Measurements from ENCODE around the gene AHNAK2. TPM values are rescaled to one million over a fixed set of nuclear protein-coding genes. Genes with fewer than 3 reads are reported as not detected.
"Not testable (repeated sequence)": the region's sequence is repeated elsewhere in the genome, so short reads cannot be mapped to it uniquely, and the experiment has no call there.

Gene AHNAK2
- polyA plus RNA-seq, 4 donors: under 0.01 to 6.3 (median 0.17) TPM

DNA sequence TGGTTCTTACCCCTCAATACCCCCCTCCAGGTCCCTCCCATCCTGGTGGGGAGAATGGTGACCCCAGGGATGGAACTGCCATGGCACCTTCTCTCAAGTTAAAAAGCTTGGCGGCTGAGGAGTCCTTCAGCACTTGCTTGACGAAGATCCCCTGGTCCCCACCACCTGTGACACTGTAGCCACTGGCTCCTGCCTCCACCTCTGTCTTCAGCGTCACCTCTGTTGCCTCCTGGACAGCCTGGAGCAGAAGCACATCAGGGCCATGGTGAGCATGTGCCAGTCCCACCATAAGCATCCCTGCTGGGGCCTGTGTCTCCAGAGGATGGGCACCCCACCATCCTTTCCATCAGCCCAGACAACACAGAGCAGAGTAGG lies 22.8 kb downstream of the AHNAK2 start:
- WGBS, 3 donors: 83 to 93% (median 93%) methylated on average over 3 of the region's 3 CpGs
- no peak for DNase-seq

DNA sequence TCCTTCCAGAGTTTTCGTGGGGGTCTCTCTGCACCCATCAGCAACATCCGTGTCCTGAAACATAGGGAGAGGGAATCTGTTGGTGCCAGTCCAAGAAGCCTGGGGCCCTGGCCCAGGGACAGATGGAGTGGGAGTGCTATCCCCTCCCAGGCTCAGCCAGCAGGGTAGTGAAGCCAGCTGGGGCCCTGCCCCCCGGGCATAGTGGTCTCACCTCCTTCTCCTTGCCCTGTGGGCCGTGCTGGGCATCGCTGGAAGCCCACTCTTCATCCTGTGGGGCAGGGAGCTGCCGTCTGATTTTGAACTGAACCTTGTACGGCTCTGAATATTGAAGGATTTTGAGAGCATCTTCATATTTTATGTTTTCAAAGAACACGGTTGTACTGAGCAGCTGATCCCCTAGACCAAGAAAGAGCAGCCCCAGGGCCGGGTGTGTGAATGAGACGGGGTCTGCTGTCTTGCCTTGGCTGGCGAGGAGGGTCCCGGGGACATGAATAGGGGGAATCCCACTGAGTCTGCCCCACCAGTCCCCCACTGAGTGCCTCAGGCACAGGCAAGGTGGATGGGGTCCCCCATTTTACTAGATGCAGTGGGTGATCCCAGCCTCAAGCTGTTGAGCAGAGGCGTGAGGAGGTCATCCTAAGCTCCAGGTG lies 23.3 kb downstream of the AHNAK2 start:
- FAIRE-seq: no peak
- Histone ChIP-seq H3K36me3 (ENCODE audit: control insufficient read depth in 3 of 3, insufficient read depth in 2 of 3, low read depth in 1 of 3, low read length in 3 of 3) (no peaks in the 10 kb centered on the region), H3K27ac (ENCODE audit: low read depth in 1 of 3, low read length in 2 of 3) (no peak overlapping the region), H3K4me1 (ENCODE audit: control insufficient read depth in 3 of 3, insufficient read depth in 2 of 3, low read depth in 1 of 3, low read length in 2 of 3) (no peaks in the 10 kb centered on the region), H3K9me3 (ENCODE audit: control insufficient read depth in 2 of 2, insufficient read depth in 1 of 2, low read depth in 1 of 2, low read length in 1 of 2) (no peaks in the 10 kb centered on the region), H3K4me3 (ENCODE audit: low read depth in 1 of 3, low read length in 3 of 3) (no peak overlapping the region), H3K27me3 (ENCODE audit: control insufficient read depth in 3 of 3, insufficient read depth in 3 of 3, low read length in 3 of 3) (peaks cover 0 to 4% (median 0%) of the 10 kb centered on the region in 3 donors)
- DNase-seq: no peak
- WGBS, 3 donors: 65 to 78% (median 69%) methylated on average over 13 of the region's 13 CpGs

More for the DNA sequence above, 22.8 kb downstream of the AHNAK2 start:
- no peaks in the 10 kb centered on the region for H3K9me3 ChIP-seq (ENCODE audit: control insufficient read depth in 2 of 2, insufficient read depth in 1 of 2, low read depth in 1 of 2, low read length in 1 of 2)
- H3K4me1 ChIP-seq (ENCODE audit: control insufficient read depth in 3 of 3, insufficient read depth in 2 of 3, low read depth in 1 of 3, low read length in 2 of 3): no peaks in the 10 kb centered on the region
- H3K27ac ChIP-seq (ENCODE audit: low read depth in 1 of 3, low read length in 2 of 3): no peak overlapping the region
- FAIRE-seq: no peak
- H3K4me3 ChIP-seq (ENCODE audit: low read depth in 1 of 3, low read length in 3 of 3): no peak overlapping the region
- no peaks in the 10 kb centered on the region for H3K36me3 ChIP-seq (ENCODE audit: control insufficient read depth in 3 of 3, insufficient read depth in 2 of 3, low read depth in 1 of 3, low read length in 3 of 3)
- peaks cover 0 to 4% (median 0%) of the 10 kb centered on the region in 3 donors for H3K27me3 ChIP-seq (ENCODE audit: control insufficient read depth in 3 of 3, insufficient read depth in 3 of 3, low read length in 3 of 3)

DNA sequence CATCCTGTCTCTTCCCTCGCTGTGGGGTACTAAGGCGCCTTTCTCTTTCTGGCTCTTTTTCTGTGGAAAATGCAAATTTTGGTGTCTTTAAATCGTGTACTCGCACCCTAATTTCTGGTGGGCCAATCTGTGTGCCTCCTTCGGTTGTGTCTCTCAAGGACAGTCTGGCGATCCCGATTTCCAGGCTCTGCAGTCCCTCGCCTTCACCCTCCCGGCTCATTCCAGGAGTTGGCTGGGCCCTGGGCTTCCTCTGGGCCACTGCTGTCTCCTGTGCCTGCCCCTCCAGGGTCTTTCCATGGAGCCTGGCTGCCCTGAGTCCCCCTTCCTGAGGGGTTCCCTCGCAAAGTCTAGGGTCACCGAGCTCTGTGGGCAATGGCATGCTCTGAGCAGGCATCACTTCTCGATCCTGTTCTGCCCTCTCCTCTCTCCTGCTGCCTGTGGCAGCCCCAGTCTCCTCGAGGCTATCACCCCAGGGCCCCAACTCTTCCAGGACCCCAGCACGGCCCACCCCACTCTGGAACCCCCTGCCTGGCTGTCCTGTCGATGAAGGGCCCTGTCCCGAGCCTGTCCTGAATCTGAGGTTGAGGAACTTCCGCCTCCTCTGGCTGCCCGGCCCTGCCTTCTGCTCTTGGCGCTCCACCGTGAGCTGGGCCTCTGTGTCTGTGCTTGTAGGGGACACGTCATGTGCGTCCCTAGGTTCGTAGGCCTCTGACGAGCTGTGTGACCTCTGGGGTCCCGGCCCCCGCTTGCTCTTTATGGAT lies 24.1 kb downstream of the AHNAK2 start:
- Histone ChIP-seq H3K9me3 (ENCODE audit: control insufficient read depth in 2 of 2, insufficient read depth in 1 of 2, low read depth in 1 of 2, low read length in 1 of 2) (no peaks in the 10 kb centered on the region), H3K4me3 (ENCODE audit: low read depth in 1 of 3, low read length in 3 of 3) (no peak overlapping the region), H3K36me3 (ENCODE audit: control insufficient read depth in 3 of 3, insufficient read depth in 2 of 3, low read depth in 1 of 3, low read length in 3 of 3) (no peaks in the 10 kb centered on the region), H3K27me3 (ENCODE audit: control insufficient read depth in 3 of 3, insufficient read depth in 3 of 3, low read length in 3 of 3) (peaks cover 0 to 4% (median 0%) of the 10 kb centered on the region in 3 donors), H3K27ac (ENCODE audit: low read depth in 1 of 3, low read length in 2 of 3) (no peak overlapping the region), H3K4me1 (ENCODE audit: control insufficient read depth in 3 of 3, insufficient read depth in 2 of 3, low read depth in 1 of 3, low read length in 2 of 3) (no peaks in the 10 kb centered on the region)
- DNase-seq (no peak), FAIRE-seq (no peak)
- WGBS, 3 donors: 79 to 87% (median 83%) methylated on average over 26 of the region's 26 CpGs

DNA sequence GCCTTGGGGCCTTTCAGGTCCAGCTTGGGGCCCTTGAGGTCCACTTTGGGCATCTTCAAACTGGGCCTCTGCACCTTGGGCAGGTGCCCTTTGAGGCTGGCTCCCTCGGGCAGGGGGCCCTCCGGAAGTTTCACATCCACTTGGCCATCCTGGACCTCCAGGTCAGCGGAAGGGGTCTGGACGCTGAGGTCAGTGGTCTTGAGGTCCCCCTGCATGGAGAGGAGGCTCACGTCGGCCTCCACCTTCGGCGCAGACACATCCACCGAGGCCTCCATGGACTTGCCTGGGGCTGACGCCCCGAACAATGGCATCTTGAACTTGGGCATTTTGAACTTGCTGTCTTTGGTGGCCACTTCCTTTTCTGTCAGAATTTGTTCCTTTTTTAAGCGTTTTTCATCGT lies 25.1 kb downstream of the AHNAK2 start:
- peaks cover 0 to 4% (median 0%) of the 10 kb centered on the region in 3 donors for H3K27me3 ChIP-seq (ENCODE audit: control insufficient read depth in 3 of 3, insufficient read depth in 3 of 3, low read length in 3 of 3)
- no peak overlapping the region for H3K27ac ChIP-seq (ENCODE audit: low read depth in 1 of 3, low read length in 2 of 3)
- 86 to 90% (median 89%) methylated on average over 13 of the region's 13 CpGs for WGBS, 3 donors
- DNase-seq (no peak), FAIRE-seq (no peak)
- no peak overlapping the region for H3K4me3 ChIP-seq (ENCODE audit: low read depth in 1 of 3, low read length in 3 of 3)
- no peaks in the 10 kb centered on the region for H3K4me1 ChIP-seq (ENCODE audit: control insufficient read depth in 3 of 3, insufficient read depth in 2 of 3, low read depth in 1 of 3, low read length in 2 of 3)
- H3K9me3 ChIP-seq (ENCODE audit: control insufficient read depth in 2 of 2, insufficient read depth in 1 of 2, low read depth in 1 of 2, low read length in 1 of 2): no peaks in the 10 kb centered on the region
- H3K36me3 ChIP-seq (ENCODE audit: control insufficient read depth in 3 of 3, insufficient read depth in 2 of 3, low read depth in 1 of 3, low read length in 3 of 3): no peaks in the 10 kb centered on the region

DNA sequence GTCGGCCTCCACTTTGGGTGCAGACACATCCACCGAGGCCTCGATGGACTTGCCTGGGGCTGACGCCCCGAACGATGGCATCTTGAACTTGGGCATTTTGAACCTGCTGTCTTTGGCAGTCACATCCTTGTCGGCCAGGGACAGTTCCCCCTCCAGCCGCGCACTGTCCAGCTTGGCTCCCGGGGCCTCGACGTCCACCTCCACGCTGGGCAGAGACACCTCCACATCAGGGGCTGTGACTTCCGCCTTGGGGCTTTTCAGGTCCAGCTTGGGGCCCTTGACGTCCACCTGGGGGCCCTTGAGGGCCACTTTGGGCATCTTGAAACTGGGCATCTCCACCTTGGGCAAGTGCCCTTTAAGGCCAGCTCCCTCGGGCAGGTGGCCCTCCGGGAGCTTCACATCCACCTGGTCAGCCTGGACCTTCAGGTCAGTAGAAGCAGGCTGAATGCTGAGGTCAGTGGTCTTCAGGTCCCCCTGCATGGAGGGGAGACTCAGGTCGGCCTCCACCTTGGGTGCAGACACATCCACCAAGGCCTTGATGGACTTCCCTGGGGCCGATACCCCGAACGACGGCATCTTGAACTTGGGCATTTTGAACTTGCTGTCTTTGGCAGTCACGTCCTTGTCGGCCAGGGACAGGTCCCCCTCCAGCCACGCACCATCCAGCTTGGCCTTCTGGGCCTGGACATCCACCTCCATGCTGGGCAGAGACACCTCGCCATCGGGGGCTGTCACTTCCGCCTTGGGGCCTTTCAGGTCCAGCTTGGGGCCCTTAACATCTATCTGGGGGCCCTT lies 26.1 kb downstream of the AHNAK2 start:
- H3K4me1 ChIP-seq (ENCODE audit: control insufficient read depth in 3 of 3, insufficient read depth in 2 of 3, low read depth in 1 of 3, low read length in 2 of 3); H3K27me3 ChIP-seq (ENCODE audit: control insufficient read depth in 3 of 3, insufficient read depth in 3 of 3, low read length in 3 of 3); H3K27ac ChIP-seq (ENCODE audit: low read depth in 1 of 3, low read length in 2 of 3); DNase-seq; H3K4me3 ChIP-seq (ENCODE audit: low read depth in 1 of 3, low read length in 3 of 3); H3K36me3 ChIP-seq (ENCODE audit: control insufficient read depth in 3 of 3, insufficient read depth in 2 of 3, low read depth in 1 of 3, low read length in 3 of 3); H3K9me3 ChIP-seq (ENCODE audit: control insufficient read depth in 2 of 2, insufficient read depth in 1 of 2, low read depth in 1 of 2, low read length in 1 of 2); FAIRE-seq: not testable (repeated sequence)
- WGBS, 3 donors: 82 to 90% (median 89%) methylated on average over 22 to 28 of the region's 28 CpGs

DNA sequence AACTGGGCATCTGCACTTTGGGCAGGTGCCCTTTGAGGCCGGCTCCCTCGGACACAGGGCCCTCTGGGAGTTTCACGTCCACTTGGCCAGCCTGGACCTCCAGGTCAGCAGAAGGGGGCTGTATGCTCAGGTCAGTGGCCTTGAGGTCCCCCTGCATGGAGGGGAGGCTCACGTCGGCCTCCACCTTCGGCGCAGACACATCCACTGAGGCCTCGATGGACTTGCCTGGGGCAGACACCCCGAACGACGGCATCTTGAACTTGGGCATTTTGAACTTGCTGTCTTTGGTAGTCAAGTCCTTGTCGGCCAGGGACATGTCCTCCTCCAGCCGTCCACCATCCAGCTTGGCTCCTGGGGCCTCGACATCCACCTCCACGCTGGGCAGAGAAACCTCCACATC lies 27.5 kb downstream of the AHNAK2 start:
- H3K36me3 ChIP-seq (ENCODE audit: control insufficient read depth in 3 of 3, insufficient read depth in 2 of 3, low read depth in 1 of 3, low read length in 3 of 3); DNase-seq; H3K9me3 ChIP-seq (ENCODE audit: control insufficient read depth in 2 of 2, insufficient read depth in 1 of 2, low read depth in 1 of 2, low read length in 1 of 2); H3K4me1 ChIP-seq (ENCODE audit: control insufficient read depth in 3 of 3, insufficient read depth in 2 of 3, low read depth in 1 of 3, low read length in 2 of 3); H3K27ac ChIP-seq (ENCODE audit: low read depth in 1 of 3, low read length in 2 of 3); FAIRE-seq; H3K4me3 ChIP-seq (ENCODE audit: low read depth in 1 of 3, low read length in 3 of 3); H3K27me3 ChIP-seq (ENCODE audit: control insufficient read depth in 3 of 3, insufficient read depth in 3 of 3, low read length in 3 of 3): not testable (repeated sequence)
- WGBS, 3 donors: 70 to 93% (median 88%) methylated on average over 6 to 15 of the region's 15 CpGs

DNA sequence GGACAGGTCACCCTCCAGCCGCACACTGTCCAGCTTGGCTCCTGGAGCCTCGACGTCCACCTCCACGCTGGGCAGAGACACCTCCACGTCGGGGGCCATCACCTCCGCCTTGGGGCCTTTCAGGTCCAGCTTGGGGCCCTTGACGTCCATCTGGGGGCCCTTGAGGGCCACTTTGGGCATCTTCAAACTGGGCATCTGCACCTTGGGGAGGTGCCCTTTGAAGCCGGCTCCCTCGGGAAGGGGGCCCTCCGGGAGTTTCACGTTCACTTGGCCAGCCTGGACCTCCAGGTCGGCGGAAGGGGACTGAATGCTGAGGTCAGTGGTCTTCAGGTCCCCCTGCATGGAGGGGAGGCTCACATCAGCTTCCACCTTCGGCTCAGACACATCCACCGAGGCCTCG lies 28.2 kb downstream of the AHNAK2 start:
- Histone ChIP-seq H3K4me3 (ENCODE audit: low read depth in 1 of 3, low read length in 3 of 3) (no peak overlapping the region), H3K9me3 (ENCODE audit: control insufficient read depth in 2 of 2, insufficient read depth in 1 of 2, low read depth in 1 of 2, low read length in 1 of 2) (no peaks in the 10 kb centered on the region), H3K27me3 (ENCODE audit: control insufficient read depth in 3 of 3, insufficient read depth in 3 of 3, low read length in 3 of 3) (no peaks in the 10 kb centered on the region), H3K4me1 (ENCODE audit: control insufficient read depth in 3 of 3, insufficient read depth in 2 of 3, low read depth in 1 of 3, low read length in 2 of 3) (no peaks in the 10 kb centered on the region), H3K36me3 (ENCODE audit: control insufficient read depth in 3 of 3, insufficient read depth in 2 of 3, low read depth in 1 of 3, low read length in 3 of 3) (no peaks in the 10 kb centered on the region), H3K27ac (ENCODE audit: low read depth in 1 of 3, low read length in 2 of 3) (no peak overlapping the region)
- 83 to 91% (median 90%) methylated on average over 12 to 17 of the region's 17 CpGs for WGBS, 3 donors
- DNase-seq: no peak
- FAIRE-seq: no peak

DNA sequence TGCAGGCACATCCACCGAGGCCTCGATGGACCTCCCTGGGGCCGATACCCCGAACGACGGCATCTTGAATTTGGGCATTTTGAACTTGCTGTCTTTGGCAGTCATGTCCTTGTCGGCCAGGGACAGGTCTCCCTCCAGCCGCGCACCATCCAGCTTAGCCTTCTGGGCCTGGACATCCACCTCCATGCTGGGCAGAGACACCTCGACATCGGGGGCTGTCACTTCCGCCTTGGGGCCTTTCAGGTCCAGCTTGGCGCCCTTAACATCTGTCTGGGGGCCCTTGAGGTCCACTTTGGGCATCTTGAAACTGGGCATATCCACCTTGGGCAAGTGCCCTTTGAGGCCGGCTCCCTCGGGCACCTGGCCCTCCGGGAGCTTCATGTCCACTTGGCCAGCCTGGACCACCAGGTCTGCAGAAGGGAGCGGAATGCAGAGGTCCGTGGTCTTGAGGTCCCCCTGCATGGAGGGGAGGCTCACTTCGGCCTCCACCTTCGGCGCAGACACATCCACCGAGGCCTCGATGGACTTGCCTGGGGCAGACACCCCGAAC lies 28.7 kb downstream of the AHNAK2 start:
- not testable (repeated sequence) for H3K36me3 ChIP-seq (ENCODE audit: control insufficient read depth in 3 of 3, insufficient read depth in 2 of 3, low read depth in 1 of 3, low read length in 3 of 3); H3K4me3 ChIP-seq (ENCODE audit: low read depth in 1 of 3, low read length in 3 of 3); FAIRE-seq; H3K27me3 ChIP-seq (ENCODE audit: control insufficient read depth in 3 of 3, insufficient read depth in 3 of 3, low read length in 3 of 3); H3K4me1 ChIP-seq (ENCODE audit: control insufficient read depth in 3 of 3, insufficient read depth in 2 of 3, low read depth in 1 of 3, low read length in 2 of 3); H3K27ac ChIP-seq (ENCODE audit: low read depth in 1 of 3, low read length in 2 of 3); DNase-seq; H3K9me3 ChIP-seq (ENCODE audit: control insufficient read depth in 2 of 2, insufficient read depth in 1 of 2, low read depth in 1 of 2, low read length in 1 of 2)
- WGBS, 3 donors: 92 to 95% (median 95%) methylated on average over 21 to 24 of the region's 24 CpGs
